Measurements from ENCODE around the gene ALDH7A1.
"Not testable (repeated sequence)": the region's sequence is repeated elsewhere in the genome, so short reads cannot be mapped to it uniquely, and the experiment has no call there.

ALDH7A1 gene

GRCh38 chr5:126531543-126532120 lies 63.4 kb downstream of the ALDH7A1 start:
- no peak for DNase-seq

- DNase-seq = no peak
Measured at GRCh38 chr5:126527892-126528291, 67.1 kb downstream of the ALDH7A1 start.

DNA sequence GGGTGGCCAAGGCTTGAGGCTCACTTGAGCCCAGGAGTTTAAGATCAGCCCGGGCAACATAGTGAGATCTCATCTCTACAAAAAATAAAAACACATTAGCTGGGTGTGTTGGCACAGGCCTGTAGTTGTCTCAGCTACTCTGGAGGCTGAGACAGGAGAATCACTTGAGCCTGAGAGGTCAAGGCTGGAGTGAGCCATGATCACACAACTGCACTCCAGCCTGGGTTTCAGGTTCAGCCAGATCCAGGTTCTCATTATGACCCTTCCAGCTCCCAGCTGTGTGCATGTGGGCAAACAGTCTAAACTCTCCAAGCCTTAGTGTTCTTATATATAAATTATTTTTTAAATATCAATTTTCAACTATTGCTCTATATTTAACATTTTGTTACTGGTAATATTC lies 67.9 kb downstream of the ALDH7A1 start:
- no peak for DNase-seq

DNA sequence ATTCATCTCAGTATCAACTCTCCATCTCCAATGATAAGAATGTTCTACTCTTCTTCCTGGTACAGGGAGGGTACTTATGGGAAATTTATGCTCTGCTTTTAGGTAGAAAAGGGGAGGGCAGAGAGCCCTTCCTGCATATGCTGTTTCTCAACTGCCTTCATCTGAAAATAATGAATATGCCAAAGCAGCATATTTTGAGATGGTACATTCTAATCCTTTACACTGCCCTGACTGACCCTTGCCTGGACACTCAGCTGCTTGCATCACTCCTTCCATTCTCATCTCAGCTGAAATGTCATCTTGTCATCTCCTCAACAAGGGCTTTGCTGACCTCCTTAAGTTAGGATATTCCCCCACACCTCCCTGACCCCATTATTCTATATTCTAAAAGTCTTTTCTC lies 68.5 kb downstream of the ALDH7A1 start:
- no peak for DNase-seq

DNA sequence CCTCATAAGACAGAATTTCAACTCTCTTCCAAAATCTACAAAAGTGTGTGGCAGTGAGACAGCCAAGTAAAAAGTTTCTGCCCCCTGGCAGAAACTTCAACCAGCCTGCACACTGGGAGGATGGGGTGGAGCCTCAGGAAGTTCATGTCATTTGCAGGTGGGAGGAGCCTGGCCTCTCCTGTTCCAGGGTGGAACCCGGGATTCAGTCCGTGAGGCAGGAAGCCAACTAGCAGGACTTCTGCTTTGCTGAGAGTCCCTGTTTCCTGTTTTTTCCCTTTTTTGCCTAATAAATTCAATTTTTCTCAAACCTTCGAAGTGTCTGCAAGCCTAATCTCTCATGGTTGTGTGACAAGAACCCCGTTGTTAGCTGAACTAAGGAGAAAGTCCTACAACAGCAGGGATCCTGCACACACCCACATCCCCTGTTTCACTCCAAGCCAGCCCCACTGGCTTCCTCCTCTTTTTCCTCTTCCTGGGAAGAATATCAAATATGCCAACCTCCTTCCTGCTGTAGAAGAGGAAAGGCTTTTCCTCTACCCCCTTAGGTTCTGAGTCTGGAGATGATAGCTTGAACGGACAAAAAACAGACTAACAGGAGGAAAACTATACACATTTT lies 69.3 kb downstream of the ALDH7A1 start:
- no peak for DNase-seq

DNA sequence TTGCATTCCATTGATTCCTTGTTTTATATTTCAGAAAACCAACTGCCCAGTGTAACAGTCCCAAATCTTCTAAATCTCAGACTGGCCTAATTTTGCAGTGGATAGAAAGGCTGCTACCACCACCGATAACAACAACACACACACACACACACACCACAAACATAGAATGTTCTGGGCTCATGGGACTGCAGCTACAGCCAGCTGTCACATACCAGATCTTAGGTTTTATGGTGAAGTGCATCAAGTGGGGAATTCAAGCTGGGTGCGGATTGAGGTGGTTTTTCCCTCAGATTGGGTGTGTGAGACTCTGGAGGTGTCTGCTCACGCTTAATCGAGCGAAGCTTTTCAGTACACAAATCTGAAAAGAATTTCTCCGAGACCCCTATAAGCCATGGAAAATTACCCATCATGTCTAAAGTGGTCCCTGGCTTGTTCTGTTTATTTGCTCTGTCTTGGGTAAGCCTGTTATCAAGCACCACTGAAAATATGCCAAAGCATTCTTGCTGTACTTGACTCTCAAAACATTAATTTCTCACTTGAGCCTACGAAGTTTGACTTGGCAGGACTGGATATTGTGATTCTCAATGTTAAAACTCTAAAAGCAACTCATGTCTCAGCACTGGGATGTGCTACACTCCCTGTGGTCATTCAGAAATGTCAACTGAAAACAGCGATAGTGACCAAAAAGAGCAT lies 71.1 kb downstream of the ALDH7A1 start:
- DNase-seq = no peak

- no peak for DNase-seq
Measured at GRCh38 chr5:126521130-126521529, 73.9 kb downstream of the ALDH7A1 start.

- DNase-seq = no peak
Measured at GRCh38 chr5:126520593-126520953, 74.4 kb downstream of the ALDH7A1 start.

DNA sequence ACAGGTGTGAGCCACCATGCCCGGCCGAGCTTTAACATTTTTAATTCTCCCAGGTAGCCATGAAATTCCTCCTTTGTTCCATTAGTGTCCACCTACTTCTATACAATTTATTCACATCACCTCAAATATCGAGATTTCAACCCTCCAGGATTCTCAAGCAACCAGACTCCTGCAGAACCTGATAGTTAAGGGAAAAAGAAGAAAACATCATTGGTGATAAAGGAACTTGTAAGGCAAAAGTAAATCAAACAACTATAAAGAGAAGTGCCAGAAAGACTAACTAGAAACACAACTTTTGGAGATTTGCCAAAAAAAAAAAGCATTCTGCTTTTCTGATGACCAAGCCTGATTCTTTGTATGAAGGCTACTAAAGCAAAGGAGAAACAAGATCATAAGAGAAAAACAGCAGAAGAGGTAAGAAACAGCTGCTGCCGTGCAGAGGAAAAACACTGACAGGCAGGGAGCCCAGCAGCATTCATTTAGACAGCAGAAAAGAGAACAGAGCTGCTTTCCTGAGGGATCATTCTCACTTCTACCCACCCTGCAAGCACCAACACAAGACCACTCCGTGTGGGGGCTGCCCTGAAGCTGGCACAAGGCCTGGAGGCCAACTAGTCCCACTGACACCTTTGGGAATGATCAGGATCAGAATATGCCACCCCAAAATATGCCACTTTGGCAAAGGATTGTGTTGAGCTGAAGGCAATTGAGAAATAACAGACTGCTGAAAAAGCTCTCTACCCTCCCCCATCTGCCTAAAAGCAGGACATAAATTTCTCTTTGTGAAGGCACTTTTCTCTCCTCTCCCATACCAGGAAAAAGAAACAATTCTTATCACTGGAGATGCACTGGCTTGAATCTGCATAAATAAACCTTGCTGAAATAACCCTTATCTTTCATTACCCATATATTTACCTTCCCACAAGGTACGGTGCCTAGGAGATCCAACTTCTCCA lies 75.1 kb downstream of the ALDH7A1 start:
- no peak for DNase-seq

DNA sequence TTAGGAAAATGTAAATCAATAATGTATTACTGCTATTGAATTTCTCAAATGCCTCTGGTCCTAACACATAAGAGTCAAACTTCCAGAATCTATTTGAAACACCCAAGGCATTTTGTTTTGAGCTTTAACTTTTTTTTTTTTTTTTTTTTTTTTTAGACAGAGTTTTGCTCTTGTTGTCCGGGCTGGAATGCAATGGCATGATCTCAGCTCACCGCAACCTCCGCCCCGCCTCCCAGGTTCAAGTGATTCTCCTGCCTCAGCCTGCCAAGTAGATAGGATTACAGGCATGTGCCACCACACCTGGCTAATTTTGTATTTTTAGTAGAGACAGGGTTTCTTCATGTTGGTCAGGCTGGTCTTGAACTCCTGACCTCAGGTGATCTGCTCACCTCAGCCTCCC lies 75.8 kb downstream of the ALDH7A1 start:
- not testable (repeated sequence) for DNase-seq

DNA sequence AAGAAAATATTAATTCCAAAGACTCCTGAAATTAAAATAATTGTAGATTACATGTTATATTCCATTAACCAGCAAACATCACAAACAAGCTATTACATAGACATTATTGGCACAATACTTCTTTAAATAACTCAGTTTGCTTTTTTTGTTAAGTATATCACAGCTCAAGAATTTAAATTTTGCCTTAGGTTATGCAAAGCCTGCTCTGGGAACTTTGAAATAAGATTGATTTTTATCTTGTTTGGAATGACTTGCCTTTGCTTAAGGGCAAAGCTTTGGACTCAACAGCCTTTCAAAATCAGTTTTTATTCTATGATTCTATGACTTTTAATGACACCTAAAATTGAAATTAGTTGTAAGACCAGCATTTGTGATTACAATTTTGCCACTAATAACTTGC lies 78.2 kb downstream of the ALDH7A1 start:
- no peak for DNase-seq

DNA sequence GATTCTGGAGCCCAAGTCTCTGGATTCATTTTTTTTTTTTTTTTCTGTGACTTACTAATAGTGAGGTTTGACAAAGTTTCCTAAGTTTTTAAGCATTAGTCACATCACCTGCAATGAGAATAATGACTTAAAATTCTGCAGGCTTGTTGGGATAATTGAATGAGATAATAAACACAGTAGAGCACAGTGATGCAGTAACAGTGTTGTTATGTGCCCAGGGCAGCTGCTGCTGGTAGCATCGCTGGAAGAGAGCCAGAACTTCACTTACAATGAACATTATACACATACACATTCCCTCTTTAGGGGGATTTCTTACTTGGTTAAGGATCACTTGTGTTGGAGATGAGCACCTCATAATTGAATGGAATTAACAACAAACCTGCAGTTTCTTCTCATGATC lies 78.9 kb downstream of the ALDH7A1 start:
- no peak for DNase-seq

DNA sequence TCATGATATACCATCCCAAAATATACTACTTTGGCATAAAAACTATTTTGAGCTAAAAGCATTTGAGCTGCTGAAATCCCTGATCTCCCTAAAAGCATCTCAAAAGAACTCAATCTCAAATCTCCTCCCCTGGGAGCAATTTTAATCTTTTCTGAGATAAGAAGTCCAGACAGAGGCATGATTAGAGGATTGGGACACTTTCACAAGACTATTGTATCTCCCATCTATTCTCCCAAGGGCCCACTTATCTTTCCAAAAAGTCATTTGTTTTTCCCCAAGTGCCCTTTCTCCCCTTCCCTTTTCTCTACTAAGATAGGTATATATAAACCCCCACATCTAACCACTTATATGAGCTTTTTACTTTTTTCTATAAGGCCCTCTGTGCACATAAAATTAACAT lies 79.7 kb downstream of the ALDH7A1 start:
- no peak for DNase-seq

DNA sequence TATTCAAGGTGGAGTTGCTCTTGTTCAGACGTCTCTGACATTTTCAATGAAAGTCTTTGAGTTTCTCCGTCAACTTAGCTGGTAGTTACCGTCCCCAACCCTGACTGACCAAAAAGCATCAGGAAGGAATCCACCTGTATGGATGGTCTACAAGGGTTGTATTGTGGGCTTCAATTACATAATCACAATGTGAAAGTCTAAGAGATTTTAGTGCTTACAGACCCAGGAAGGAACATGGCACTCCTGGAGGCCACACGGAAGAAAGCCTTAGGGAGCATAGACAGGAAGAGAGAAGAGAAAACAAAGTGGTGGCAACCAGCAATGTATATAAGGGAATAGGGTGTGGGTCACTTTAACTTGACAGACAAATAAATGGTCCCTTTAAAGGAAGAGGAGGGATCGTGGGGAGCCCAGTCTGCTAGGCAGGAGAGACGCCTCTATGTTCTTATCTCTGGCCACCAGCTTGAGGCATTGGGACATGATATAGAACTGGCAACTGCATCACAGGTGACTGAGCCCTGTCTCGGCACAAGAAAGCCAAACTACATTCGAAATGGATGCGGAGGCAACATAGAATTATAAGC lies 80.4 kb downstream of the ALDH7A1 start:
- no peak for DNase-seq

DNA sequence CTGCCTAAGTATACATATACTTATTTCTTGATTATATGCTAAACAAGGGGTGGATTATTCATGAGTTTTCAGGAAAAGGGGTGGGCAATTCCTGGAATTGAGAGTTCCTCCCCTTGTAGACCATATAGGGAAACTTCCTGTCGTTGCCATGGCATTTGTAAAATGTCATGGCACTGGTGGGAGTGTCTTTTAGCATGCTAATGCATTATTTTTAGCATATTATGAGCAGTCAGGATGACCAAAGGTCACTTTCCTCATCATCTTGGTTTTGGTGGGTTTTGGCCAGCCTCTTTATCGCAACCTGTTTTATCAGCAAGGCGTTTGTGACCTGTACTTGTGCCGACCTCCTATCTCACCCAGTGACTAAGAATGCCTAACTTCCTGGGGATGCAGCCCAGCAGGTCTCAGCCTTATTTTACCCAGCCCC lies 80.9 kb downstream of the ALDH7A1 start:
- no peak for DNase-seq

GRCh38 chr5:126513703-126514102 lies 81.3 kb downstream of the ALDH7A1 start:
- no peak for DNase-seq

DNA sequence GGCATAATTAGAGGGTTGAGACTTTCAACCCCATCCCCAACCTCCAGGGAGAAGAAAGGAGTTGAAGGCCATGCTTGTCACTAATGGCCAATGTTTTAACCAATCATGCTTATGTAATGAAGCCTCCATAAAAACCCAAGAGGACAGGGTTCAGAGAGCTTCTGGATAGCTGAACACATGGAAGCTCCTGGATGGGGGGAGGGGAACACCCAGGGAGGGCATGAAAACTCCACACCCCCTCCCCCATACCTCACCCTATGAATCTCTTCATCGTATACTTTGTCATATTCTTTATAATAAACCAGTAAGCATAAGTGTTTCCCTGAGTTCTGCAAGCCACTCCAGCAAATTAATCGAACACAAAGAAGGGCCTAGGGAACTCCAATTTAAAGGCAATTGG lies 81.7 kb downstream of the ALDH7A1 start:
- no peak for DNase-seq

GRCh38 chr5:126512451-126512850 lies 82.6 kb downstream of the ALDH7A1 start:
- DNase-seq = no peak

- DNase-seq = no peak
Measured at GRCh38 chr5:126511961-126512360, 83.1 kb downstream of the ALDH7A1 start.

DNA sequence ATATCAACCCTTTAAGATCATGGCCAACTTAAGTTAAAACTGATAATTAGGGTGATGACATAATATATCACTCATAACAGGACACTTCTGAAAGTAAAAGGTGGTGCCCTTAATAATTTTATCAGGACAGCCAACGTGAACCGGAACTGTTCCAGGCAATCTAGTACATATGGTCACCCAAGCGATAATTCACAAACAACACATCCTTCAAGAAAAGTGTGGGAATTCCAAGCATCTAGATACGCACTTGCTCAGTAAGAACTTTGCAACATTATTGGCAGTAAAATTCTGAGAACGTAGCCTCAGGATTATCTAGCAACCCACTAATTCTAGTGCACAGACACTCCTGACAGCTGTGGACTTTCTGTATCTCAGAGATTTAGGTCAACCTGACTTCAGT lies 85.7 kb downstream of the ALDH7A1 start:
- DNase-seq = no peak

GRCh38 chr5:126508962-126509279 lies 86.1 kb downstream of the ALDH7A1 start:
- no peak for DNase-seq

- DNase-seq = no peak
Measured at GRCh38 chr5:126508251-126508961, 86.6 kb downstream of the ALDH7A1 start.

GRCh38 chr5:126506079-126506478 lies 88.9 kb downstream of the ALDH7A1 start:
- no peak for DNase-seq

Data from activated naive CD4-positive, alpha-beta T cell (primary cell).